ENCODE data around the gene EXD3. TPM values are rescaled to one million over a fixed set of nuclear protein-coding genes. Genes with fewer than 3 reads are reported as not detected.

The EXD3 gene
- total and polyA plus RNA-seq, 9 of the 15 experiments (the other 6 are each of a cell fraction or from before 2014, with no cell fraction given), result 0.29 to 12.5 (median 3.9) TPM

DNA sequence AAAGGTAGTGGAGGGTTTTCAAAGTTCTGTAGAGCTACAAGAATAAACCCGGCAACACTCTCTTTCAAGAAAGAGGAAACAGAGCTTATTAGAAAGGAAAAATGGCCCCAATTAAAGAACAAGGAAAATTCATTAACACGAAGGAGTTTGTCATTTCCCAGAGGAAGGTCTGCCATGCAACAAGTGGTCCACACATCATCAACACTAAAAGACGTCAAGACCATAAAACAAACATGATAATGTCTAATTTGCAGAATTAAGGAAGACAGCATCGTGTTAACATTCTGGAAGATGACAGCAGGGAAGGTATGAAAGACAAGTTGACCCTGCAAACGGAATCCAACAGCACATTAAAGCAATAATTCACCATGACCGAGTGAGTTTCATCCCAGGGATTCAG is 92.3 kb downstream of the EXD3 start (continued):
- no peak for TF ChIP-seq MCM3 (IDR thresholded peaks at IDR 0.05)
- TF ChIP-seq PML (IDR thresholded peaks at IDR 0.05; ENCODE audit: low read length), result no peak
- TF ChIP-seq, protein P1, sequence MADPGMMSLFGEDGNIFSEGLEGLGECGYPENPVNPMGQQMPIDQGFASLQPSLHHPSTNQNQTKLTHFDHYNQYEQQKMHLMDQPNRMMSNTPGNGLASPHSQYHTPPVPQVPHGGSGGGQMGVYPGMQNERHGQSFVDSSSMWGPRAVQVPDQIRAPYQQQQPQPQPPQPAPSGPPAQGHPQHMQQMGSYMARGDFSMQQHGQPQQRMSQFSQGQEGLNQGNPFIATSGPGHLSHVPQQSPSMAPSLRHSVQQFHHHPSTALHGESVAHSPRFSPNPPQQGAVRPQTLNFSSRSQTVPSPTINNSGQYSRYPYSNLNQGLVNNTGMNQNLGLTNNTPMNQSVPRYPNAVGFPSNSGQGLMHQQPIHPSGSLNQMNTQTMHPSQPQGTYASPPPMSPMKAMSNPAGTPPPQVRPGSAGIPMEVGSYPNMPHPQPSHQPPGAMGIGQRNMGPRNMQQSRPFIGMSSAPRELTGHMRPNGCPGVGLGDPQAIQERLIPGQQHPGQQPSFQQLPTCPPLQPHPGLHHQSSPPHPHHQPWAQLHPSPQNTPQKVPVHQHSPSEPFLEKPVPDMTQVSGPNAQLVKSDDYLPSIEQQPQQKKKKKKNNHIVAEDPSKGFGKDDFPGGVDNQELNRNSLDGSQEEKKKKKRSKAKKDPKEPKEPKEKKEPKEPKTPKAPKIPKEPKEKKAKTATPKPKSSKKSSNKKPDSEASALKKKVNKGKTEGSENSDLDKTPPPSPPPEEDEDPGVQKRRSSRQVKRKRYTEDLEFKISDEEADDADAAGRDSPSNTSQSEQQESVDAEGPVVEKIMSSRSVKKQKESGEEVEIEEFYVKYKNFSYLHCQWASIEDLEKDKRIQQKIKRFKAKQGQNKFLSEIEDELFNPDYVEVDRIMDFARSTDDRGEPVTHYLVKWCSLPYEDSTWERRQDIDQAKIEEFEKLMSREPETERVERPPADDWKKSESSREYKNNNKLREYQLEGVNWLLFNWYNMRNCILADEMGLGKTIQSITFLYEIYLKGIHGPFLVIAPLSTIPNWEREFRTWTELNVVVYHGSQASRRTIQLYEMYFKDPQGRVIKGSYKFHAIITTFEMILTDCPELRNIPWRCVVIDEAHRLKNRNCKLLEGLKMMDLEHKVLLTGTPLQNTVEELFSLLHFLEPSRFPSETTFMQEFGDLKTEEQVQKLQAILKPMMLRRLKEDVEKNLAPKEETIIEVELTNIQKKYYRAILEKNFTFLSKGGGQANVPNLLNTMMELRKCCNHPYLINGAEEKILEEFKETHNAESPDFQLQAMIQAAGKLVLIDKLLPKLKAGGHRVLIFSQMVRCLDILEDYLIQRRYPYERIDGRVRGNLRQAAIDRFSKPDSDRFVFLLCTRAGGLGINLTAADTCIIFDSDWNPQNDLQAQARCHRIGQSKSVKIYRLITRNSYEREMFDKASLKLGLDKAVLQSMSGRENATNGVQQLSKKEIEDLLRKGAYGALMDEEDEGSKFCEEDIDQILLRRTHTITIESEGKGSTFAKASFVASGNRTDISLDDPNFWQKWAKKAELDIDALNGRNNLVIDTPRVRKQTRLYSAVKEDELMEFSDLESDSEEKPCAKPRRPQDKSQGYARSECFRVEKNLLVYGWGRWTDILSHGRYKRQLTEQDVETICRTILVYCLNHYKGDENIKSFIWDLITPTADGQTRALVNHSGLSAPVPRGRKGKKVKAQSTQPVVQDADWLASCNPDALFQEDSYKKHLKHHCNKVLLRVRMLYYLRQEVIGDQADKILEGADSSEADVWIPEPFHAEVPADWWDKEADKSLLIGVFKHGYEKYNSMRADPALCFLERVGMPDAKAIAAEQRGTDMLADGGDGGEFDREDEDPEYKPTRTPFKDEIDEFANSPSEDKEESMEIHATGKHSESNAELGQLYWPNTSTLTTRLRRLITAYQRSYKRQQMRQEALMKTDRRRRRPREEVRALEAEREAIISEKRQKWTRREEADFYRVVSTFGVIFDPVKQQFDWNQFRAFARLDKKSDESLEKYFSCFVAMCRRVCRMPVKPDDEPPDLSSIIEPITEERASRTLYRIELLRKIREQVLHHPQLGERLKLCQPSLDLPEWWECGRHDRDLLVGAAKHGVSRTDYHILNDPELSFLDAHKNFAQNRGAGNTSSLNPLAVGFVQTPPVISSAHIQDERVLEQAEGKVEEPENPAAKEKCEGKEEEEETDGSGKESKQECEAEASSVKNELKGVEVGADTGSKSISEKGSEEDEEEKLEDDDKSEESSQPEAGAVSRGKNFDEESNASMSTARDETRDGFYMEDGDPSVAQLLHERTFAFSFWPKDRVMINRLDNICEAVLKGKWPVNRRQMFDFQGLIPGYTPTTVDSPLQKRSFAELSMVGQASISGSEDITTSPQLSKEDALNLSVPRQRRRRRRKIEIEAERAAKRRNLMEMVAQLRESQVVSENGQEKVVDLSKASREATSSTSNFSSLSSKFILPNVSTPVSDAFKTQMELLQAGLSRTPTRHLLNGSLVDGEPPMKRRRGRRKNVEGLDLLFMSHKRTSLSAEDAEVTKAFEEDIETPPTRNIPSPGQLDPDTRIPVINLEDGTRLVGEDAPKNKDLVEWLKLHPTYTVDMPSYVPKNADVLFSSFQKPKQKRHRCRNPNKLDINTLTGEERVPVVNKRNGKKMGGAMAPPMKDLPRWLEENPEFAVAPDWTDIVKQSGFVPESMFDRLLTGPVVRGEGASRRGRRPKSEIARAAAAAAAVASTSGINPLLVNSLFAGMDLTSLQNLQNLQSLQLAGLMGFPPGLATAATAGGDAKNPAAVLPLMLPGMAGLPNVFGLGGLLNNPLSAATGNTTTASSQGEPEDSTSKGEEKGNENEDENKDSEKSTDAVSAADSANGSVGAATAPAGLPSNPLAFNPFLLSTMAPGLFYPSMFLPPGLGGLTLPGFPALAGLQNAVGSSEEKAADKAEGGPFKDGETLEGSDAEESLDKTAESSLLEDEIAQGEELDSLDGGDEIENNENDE (IDR thresholded peaks at IDR 0.05; ENCODE audit: low read depth, low read length), result no peak
- TF ChIP-seq HEY1 (CRISPR knock-in tag; IDR thresholded peaks at IDR 0.05; ENCODE audit: borderline replicate concordance), result no peak
- TF ChIP-seq RFX7 (CRISPR knock-in tag; IDR thresholded peaks at IDR 0.05), result no peak
- no peak for TF ChIP-seq ZKSCAN3 (CRISPR knock-in tag; IDR thresholded peaks at IDR 0.05)
- no peak for TF ChIP-seq TRIM24 (IDR thresholded peaks at IDR 0.05)
- TF ChIP-seq LEF1 (IDR thresholded peaks at IDR 0.05), result no peak
- TF ChIP-seq LCOR (CRISPR knock-in tag; IDR thresholded peaks at IDR 0.05), result no peak
- TF ChIP-seq, protein P2, sequence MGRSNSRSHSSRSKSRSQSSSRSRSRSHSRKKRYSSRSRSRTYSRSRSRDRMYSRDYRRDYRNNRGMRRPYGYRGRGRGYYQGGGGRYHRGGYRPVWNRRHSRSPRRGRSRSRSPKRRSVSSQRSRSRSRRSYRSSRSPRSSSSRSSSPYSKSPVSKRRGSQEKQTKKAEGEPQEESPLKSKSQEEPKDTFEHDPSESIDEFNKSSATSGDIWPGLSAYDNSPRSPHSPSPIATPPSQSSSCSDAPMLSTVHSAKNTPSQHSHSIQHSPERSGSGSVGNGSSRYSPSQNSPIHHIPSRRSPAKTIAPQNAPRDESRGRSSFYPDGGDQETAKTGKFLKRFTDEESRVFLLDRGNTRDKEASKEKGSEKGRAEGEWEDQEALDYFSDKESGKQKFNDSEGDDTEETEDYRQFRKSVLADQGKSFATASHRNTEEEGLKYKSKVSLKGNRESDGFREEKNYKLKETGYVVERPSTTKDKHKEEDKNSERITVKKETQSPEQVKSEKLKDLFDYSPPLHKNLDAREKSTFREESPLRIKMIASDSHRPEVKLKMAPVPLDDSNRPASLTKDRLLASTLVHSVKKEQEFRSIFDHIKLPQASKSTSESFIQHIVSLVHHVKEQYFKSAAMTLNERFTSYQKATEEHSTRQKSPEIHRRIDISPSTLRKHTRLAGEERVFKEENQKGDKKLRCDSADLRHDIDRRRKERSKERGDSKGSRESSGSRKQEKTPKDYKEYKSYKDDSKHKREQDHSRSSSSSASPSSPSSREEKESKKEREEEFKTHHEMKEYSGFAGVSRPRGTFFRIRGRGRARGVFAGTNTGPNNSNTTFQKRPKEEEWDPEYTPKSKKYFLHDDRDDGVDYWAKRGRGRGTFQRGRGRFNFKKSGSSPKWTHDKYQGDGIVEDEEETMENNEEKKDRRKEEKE (IDR thresholded peaks at IDR 0.05; ENCODE audit: borderline replicate concordance in 1 of 2, control insufficient read depth in 1 of 2, low read depth in 2 of 2, low read length in 1 of 2), result no peak
